Panc1 (cell line): Measurements from ENCODE around the gene PNPO.
"Not testable (repeated sequence)": the region's sequence is repeated elsewhere in the genome, so short reads cannot be mapped to it uniquely, and the experiment has no call there.

Source experiments
- POLR2AphosphoS5 ChIP-seq: IDR thresholded peaks from 2 replicates; pipeline ENCODE4 v1.6.1; 2012; ENCODE audit warnings: mild to moderate bottlenecking, low read depth, low read length, moderate library complexity
- REST ChIP-seq, 2 experiments: IDR thresholded peaks; 2 replicates each; pipeline ENCODE4 v1.6.1; 2011 to 2012; ENCODE audit warnings: low read depth in 2 of 2, control low read depth in 1 of 2, low read length in 1 of 2, mild to moderate bottlenecking in 1 of 2, moderate library complexity in 1 of 2; ENCODE audit not compliant: insufficient read depth in 1 of 2

GRCh38 chr17:47935468-47935867 lies 5.9 kb upstream of the PNPO start:
- not testable (repeated sequence) for TF ChIP-seq REST (IDR thresholded peaks at IDR 0.05; ENCODE audit: insufficient read depth in 1 of 2, low read depth in 2 of 2, low read length in 1 of 2); POLR2AphosphoS5
